DND-41 (cell line): ENCODE data around the gene STAP1.

Experiments
- ATAC-seq: fragments of 200-7000 bp; cut with Tn5 transposase; 3 replicates; pipeline ENCODE4 v1.9.1; 2021; ENCODE audit warnings: low read depth; ENCODE audit not compliant: insufficient read depth
- DNase-seq: peaks from one replicate; pipeline ENCODE4 v3.0.0-alpha.2; 2020
- H2AFZ ChIP-seq: 2 replicates; pipeline ENCODE4 v1.6.0; 2012; ENCODE audit warnings: low read depth, low read length
- H3K27ac ChIP-seq: 2 replicates; pipeline ENCODE4 v1.5.1; 2012; ENCODE audit warnings: low read length, inconsistent platforms
- H3K27me3 ChIP-seq: fragments of 200-600 bp; sonication (generic); 2 replicates; pipeline ENCODE4 v1.6.0; 2012; ENCODE audit warnings: low read length, mild to moderate bottlenecking, inconsistent platforms; ENCODE audit not compliant: insufficient read depth, poor library complexity
- H3K36me3 ChIP-seq: 2 replicates; pipeline ENCODE4 v1.5.1; 2012; ENCODE audit warnings: low read length, inconsistent platforms; ENCODE audit not compliant: insufficient read depth
- H3K4me1 ChIP-seq: 2 replicates; pipeline ENCODE4 v1.5.1; 2012; ENCODE audit warnings: mild to moderate bottlenecking, low read length; ENCODE audit not compliant: insufficient read depth
- H3K4me2 ChIP-seq: 2 replicates; pipeline ENCODE4 v1.6.0; 2012; ENCODE audit warnings: mild to moderate bottlenecking, moderate library complexity, low read length, inconsistent platforms; ENCODE audit not compliant: insufficient read depth
- H3K4me3 ChIP-seq, 2 experiments: fragments of 200-600 bp in 1 of 2; shearing (Covaris generic) in 1 of 2; 2 replicates each; pipeline ENCODE4 v1.5.1; 2012 to 2016; ENCODE audit warnings: inconsistent platforms in 2 of 2, low read length in 2 of 2, mild to moderate bottlenecking in 2 of 2, low read depth in 1 of 2, moderate library complexity in 1 of 2
- H3K79me2 ChIP-seq: 2 replicates; pipeline ENCODE4 v1.6.0; 2012; ENCODE audit warnings: low read length, inconsistent platforms; ENCODE audit not compliant: insufficient read depth
- H3K9ac ChIP-seq: 2 replicates; pipeline ENCODE4 v1.6.0; 2012; ENCODE audit warnings: low read depth, mild to moderate bottlenecking, inconsistent platforms, low read length, moderate library complexity
- H3K9me3 ChIP-seq: 2 replicates; pipeline ENCODE4 v1.5.1; 2012; ENCODE audit warnings: low read length, moderate library complexity, mild to moderate bottlenecking, inconsistent platforms; ENCODE audit not compliant: insufficient read depth, severe bottlenecking
- H4K20me1 ChIP-seq: 2 replicates; pipeline ENCODE4 v1.6.0; 2012; ENCODE audit warnings: low read length; ENCODE audit not compliant: insufficient read depth
- CTCF ChIP-seq: IDR thresholded peaks from 2 replicates; pipeline ENCODE4 v1.5.1; 2012; ENCODE audit warnings: borderline replicate concordance, low read length, moderate library complexity, mild to moderate bottlenecking; ENCODE audit not compliant: poor library complexity, severe bottlenecking; ENCODE audit errors: extremely low read depth
- EZH2 ChIP-seq: IDR thresholded peaks from 3 replicates; pipeline ENCODE4 v1.6.1; 2012; ENCODE audit warnings: borderline replicate concordance, low read depth, mild to moderate bottlenecking, moderate library complexity, low read length, inconsistent platforms; ENCODE audit not compliant: severe bottlenecking

Gene STAP1

GRCh38 chr4:67575232-67576058 is 16.9 kb downstream of the STAP1 start:
- peak; percentile 53; the same call in 2 of the 3 replicates for ATAC-seq
- H3K27ac ChIP-seq = no peak overlapping the region

GRCh38 chr4:67576059-67576466 is 17.5 kb downstream of the STAP1 start:
- Histone ChIP-seq H3K4me2 (no peak overlapping the region), H2AFZ (no peak overlapping the region), H3K4me3 (no peak overlapping the region), H3K27me3 (no peaks in the 10 kb centered on the region), H4K20me1 (no peaks in the 10 kb centered on the region), H3K79me2 (no peaks in the 10 kb centered on the region), H3K27ac (no peak overlapping the region), H3K36me3 (no peaks in the 10 kb centered on the region), H3K9ac (no peak overlapping the region), H3K9me3 (no peaks in the 10 kb centered on the region), H3K4me1 (peaks cover 18% of the 10 kb centered on the region)
- ATAC-seq = no peak
- TF ChIP-seq CTCF (no peak), EZH2 (no peak)
- no peak for DNase-seq

More at GRCh38 chr4:67575232-67576058, 16.9 kb downstream of the STAP1 start:
- Histone ChIP-seq H2AFZ (no peak overlapping the region), H3K9me3 (no peaks in the 10 kb centered on the region), H3K79me2 (no peaks in the 10 kb centered on the region), H3K4me2 (no peak overlapping the region), H3K4me1 (peaks cover 12% of the 10 kb centered on the region), H3K27me3 (no peaks in the 10 kb centered on the region), H4K20me1 (no peaks in the 10 kb centered on the region), H3K36me3 (no peaks in the 10 kb centered on the region), H3K4me3 (no peak overlapping the region), H3K9ac (no peak overlapping the region)
- TF ChIP-seq CTCF (no peak), EZH2 (no peak)
- DNase-seq = no peak

GRCh38 chr4:67576538-67576937 is 18.0 kb downstream of the STAP1 start:
- Histone ChIP-seq H3K27ac (no peak overlapping the region), H3K79me2 (no peaks in the 10 kb centered on the region), H3K4me3 (no peak overlapping the region), H3K4me2 (no peak overlapping the region), H3K27me3 (no peaks in the 10 kb centered on the region), H3K4me1 (peaks cover 23% of the 10 kb centered on the region), H3K36me3 (no peaks in the 10 kb centered on the region), H3K9me3 (no peaks in the 10 kb centered on the region), H2AFZ (no peak overlapping the region), H3K9ac (no peak overlapping the region), H4K20me1 (no peaks in the 10 kb centered on the region)
- ATAC-seq (no peak), DNase-seq (no peak)
- no peak for TF ChIP-seq EZH2
- TF ChIP-seq CTCF = no peak

GRCh38 chr4:67580577-67580976 is 22.1 kb downstream of the STAP1 start:
- no peaks in the 10 kb centered on the region for H3K79me2 ChIP-seq
- H4K20me1 ChIP-seq = no peaks in the 10 kb centered on the region
- H3K27ac ChIP-seq = 0 out of 2 replicates have a peak overlapping the region, but pooled peaks have one; percentile 23
- DNase-seq (no peak), ATAC-seq (no peak)
- no peaks in the 10 kb centered on the region for H3K9me3 ChIP-seq
- H3K27me3 ChIP-seq = no peaks in the 10 kb centered on the region
- no peak overlapping the region; the same call in 1 of the 2 replicates for H3K4me2 ChIP-seq
- H3K36me3 ChIP-seq = no peaks in the 10 kb centered on the region
- H3K9ac ChIP-seq = no peak overlapping the region
- TF ChIP-seq CTCF (no peak), EZH2 (no peak)
- no peak overlapping the region for H3K4me3 ChIP-seq
- no peak overlapping the region for H2AFZ ChIP-seq
- H3K4me1 ChIP-seq = peaks cover 30% of the 10 kb centered on the region
